ENCODE results near the gene STC2.

Gene STC2

DNA sequence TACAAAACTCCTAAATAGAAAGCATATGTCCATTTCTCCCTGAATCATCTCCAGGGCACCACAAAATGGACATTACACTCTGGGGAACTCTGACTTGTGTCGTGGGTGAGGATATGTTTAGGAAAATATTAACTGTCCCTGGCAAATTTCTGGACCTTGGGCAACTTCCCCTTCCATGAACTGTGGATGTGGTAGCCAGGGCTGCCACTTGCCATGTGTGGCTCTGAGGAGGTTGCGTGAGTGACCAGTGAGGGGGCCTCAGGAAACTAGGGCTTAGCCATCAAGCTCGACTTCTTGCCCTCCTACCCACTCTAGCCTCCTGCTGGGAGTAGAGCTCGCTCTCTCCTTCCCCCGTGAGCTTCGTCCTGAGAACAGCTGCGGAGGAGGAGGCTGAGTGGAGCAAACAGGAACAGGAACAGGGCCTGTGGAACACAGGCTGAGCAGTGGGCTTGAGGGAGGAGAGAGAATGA lies 13.8 kb upstream of the STC2 start:
- TF ChIP-seq, protein P1, sequence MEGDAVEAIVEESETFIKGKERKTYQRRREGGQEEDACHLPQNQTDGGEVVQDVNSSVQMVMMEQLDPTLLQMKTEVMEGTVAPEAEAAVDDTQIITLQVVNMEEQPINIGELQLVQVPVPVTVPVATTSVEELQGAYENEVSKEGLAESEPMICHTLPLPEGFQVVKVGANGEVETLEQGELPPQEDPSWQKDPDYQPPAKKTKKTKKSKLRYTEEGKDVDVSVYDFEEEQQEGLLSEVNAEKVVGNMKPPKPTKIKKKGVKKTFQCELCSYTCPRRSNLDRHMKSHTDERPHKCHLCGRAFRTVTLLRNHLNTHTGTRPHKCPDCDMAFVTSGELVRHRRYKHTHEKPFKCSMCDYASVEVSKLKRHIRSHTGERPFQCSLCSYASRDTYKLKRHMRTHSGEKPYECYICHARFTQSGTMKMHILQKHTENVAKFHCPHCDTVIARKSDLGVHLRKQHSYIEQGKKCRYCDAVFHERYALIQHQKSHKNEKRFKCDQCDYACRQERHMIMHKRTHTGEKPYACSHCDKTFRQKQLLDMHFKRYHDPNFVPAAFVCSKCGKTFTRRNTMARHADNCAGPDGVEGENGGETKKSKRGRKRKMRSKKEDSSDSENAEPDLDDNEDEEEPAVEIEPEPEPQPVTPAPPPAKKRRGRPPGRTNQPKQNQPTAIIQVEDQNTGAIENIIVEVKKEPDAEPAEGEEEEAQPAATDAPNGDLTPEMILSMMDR (IDR thresholded peaks at IDR 0.05) = no peak

DNA sequence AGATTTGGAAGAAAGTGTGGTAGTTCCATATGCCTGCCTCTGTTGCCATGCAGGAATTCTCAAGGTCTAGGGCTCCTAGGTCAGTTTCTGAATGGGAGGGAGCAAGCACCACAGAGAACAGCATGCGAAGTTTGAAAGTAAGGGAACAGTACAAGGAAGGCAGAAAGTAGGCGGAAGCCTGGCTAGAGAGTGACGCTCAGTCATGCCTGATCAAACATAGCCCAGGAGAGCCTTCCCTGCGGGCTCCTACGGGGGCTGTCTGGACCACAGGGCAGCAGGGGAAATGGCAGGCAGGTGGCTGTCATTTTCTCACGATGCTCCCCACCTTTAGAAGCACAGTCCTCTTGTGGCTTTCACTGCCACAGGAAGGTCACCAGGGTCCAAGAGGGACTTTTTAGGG lies 12.8 kb upstream of the STC2 start:
- TF ChIP-seq, protein P1 (IDR thresholded peaks at IDR 0.05) = no peak

DNA sequence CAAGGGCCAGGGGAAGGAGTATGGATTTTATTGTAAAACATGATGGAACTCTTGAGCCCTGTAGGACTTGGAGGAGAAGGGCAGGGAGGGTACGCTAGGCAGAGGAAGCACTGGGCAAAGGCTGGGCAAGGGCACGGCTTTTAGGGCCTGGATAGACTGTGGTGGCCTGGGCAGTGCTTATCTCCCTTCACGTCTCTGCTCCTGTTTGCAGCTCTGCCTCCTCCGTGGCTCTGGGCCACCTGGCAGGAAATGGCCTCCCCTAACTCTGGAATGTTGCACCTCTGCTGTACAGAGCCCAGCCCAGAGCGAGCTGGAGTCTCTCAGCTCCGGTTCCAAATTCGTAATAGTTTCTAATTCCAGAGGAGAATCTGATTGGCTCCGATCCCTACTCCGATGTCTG lies 12.2 kb upstream of the STC2 start:
- TF ChIP-seq, protein P1 (IDR thresholded peaks at IDR 0.05) = no peak

DNA sequence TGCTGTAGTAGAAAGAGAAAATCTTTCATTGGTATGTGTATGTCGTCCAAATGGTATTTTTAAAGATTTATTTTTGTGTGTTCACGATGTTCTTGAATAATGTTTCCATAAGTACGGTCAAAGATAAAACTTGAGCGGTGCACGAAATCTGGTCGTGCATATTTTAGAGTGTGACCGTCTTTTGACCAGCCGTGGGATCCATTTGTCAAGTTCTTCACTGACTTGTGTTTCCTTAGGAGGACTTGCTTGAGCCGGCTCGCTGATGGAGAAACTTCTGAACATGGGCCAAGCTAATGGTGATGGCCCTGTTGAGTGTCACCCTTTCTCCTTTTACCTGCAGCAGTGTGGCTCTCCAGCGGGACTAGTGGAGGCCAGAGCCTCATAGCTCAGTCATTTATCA lies 11.1 kb upstream of the STC2 start:
- TF ChIP-seq, protein P1 (IDR thresholded peaks at IDR 0.05) = no peak

DNA sequence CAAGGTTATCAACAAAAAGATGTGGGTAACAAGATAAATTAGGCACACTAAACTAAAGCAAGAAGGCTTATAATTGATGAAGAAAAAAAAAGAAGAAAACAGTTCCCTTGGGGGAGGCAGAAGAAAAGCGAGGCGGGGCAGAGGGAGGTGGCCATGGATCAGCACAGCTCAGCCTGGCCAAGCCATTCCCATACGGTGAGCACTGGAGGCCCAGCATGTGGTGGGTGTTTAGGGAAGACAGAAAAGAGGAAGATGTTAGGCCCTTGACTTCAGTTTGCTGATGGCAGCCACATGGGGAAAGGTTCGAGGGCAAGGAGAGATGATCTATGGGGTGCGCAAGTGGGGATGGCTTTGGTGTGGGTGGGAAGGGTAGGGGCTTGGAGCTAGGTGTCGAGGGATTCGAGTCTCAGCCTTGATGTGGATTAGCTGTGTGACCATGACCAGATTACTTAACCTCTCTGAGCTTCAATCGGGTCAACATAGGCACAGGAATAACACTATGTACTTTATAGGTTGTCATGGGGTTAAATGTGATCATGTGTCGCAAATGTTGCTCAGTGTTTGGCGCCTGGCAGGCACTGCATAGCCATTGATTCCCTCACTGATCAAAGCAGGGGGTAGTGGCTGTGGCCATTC lies 10.3 kb upstream of the STC2 start:
- TF ChIP-seq, protein P1 (IDR thresholded peaks at IDR 0.05) = no peak

DNA sequence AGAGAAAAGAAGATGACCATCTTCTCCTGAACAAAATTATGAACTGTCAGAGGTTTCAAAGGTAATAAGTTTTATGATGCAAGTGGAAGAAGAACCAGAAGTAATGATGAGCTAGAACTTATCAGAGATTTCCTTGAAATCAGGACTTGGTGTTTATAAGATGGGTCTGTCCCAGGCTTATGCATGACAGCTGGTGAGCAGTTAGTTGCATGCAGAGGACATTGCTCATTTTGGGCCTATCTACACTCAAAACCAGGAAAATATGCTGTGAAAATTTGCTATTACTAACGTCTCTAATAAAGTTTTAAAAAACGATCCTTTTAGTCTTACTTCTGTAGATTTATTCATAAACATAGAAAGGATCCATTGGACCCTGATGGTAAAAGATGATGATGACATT lies 6.6 kb upstream of the STC2 start:
- TF ChIP-seq, protein P1 (IDR thresholded peaks at IDR 0.05) = no peak

DNA sequence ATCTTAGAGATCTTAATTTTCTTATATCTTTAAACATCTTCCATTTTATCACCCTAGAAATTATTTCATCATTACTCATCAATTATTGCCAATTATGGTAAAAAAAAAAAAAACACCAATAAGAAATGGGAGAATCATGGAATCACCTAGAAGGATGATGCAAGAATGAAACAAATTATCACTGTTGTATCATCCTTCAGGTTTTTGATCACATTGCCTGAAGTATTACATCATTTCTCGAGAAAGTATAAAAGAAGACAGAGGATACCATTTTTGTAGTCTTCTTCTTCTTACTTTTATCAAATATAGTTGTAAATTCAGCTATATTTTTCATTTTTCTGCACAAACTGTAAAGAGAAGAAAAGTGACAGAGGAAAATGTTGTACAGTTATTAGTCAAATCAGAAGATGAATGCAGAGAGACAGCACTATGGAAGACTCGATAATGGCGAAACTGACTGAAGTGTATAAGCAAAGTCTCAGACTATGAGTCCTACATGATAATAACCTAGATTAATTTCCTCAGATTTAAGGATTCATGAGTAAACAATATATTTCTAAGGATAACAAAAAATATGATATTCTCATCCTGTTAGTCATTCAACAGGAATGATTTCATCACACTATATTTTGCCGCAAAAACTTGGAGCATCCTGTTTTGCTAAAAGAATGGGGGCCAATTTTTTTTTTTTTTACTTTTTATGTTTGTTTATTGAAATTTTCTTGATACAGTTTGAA lies 5.9 kb upstream of the STC2 start:
- TF ChIP-seq, protein P1 (IDR thresholded peaks at IDR 0.05) = no peak

All from LNCAP (cell line).